Lower leg skin (tissue), 3 donors: ENCODE data around the gene DNAJC25.

Experiments used
- CTCF ChIP-seq, 3 donors: fragments of 450-650 bp; IDR thresholded peaks; one replicate each; pipeline ENCODE4 v1.5.1; 2016; ENCODE audit warnings: antibody characterized with exemption in 3 of 3, mild to moderate bottlenecking in 3 of 3, moderate library complexity in 2 of 3
- POLR2A ChIP-seq, 2 donors: fragments of 450-650 bp; IDR thresholded peaks; one replicate each; pipeline ENCODE4 v1.6.1; 2016 to 2017; ENCODE audit warnings: antibody characterized with exemption in 2 of 2, mild to moderate bottlenecking in 1 of 2, moderate library complexity in 1 of 2

DNA sequence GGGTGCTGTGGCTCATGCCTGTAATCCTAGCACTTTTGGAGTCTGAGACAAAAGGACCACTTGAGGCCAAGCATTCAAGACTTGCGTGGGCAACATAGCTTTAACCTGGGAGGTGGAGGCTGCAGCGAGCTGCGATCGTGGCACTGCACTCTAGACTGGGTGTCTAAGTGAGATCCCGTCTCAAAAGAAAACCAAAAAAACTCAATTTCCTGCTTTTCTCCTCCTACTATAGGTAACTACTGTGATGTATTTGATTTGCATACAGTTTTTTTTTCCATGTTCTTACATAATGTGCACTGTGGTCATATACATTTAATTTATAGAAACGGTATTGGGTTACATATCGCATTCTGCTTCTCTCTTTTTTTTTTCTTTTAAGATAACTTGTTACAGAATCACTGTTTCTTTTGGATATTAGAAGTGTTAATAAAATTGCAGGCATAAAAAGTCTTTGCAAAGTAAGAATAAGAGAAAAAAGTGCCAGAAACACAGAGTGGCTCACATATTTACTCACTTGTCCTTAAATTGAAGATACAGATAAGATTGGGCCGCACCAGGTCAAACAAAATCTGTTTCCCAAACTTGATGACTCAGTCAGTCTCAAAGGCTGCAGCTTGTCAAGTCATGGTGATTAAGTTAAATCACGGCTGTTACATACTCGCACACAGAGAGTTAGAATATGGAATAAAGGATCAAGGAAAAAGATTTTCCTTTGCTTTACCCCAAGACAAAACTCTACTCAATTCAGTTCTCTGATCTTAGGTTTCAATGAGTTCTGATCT, 29.7 kb upstream of the DNAJC25 start:
- TF ChIP-seq CTCF (IDR thresholded peaks at IDR 0.05), result no peak
- no peak for TF ChIP-seq POLR2A (IDR thresholded peaks at IDR 0.05)
